PC-9 (cell line): Measurements from ENCODE around the gene ARL8B. TPM values are rescaled to one million over a fixed set of nuclear protein-coding genes. Genes with fewer than 3 reads are reported as not detected.

Experiments
- BruUV-seq: library from RNA; stranded (reverse); fragments of 400-500 nt; replicated peaks from 2 replicates; lab custom pipeline; 2021; lab: Mats Ljungman, UMichigan
- CTCF ChIA-PET: fragments of 300-600 bp; sonication (Branson Sonifier 250); formaldehyde crosslinking; loops from one replicate; lab custom pipeline; 2022; ENCODE audit warnings: antibody characterized with exemption; lab: Charles Lee
- POLR2A ChIA-PET: fragments of 300-600 bp; sonication (Branson Sonifier 250); formaldehyde crosslinking; loops from one replicate; lab custom pipeline; 2022; ENCODE audit warnings: antibody characterized with exemption; ENCODE audit not compliant: unreplicated experiment; lab: Charles Lee
- DNase-seq, 2 experiments: peaks; one replicate each; pipeline versions ENCODE4 v3.0.0 to v3.0.0-alpha.2; 2015 to 2022; ENCODE audit warnings: mixed read lengths in 1 of 2
- H2AFZ ChIP-seq: fragments of 200-600 bp; sonication (generic); 2 replicates; pipeline ENCODE4 v1.8.1; 2017; ENCODE audit warnings: antibody characterized with exemption
- H3F3A ChIP-seq: fragments of 200-600 bp; sonication (generic); 2 replicates; pipeline ENCODE4 v1.8.1; 2017; ENCODE audit warnings: antibody characterized with exemption, mild to moderate bottlenecking, low read depth; ENCODE audit not compliant: insufficient read depth
- H3K27ac ChIP-seq: fragments of 200-600 bp; sonication (generic); 2 replicates; pipeline ENCODE4 v1.6.1; 2016; ENCODE audit warnings: mixed run types
- H3K27me3 ChIP-seq: fragments of 200-600 bp; sonication (generic); 2 replicates; pipeline ENCODE4 v1.6.1; 2016; ENCODE audit warnings: low read depth, mixed run types; ENCODE audit not compliant: insufficient read depth
- H3K36me3 ChIP-seq: fragments of 200-600 bp; sonication (generic); 2 replicates; pipeline ENCODE4 v1.6.1; 2016; ENCODE audit warnings: low read depth, mixed run types
- H3K4me1 ChIP-seq: fragments of 200-600 bp; sonication (generic); replicated peaks from 2 replicates; pipeline ENCODE4 v1.6.1; 2016; ENCODE audit warnings: mixed run types; ENCODE audit not compliant: insufficient read depth
- H3K4me2 ChIP-seq: fragments of 200-600 bp; sonication (generic); 2 replicates; pipeline ENCODE4 v1.6.1; 2017; ENCODE audit warnings: mixed run types
- H3K4me3 ChIP-seq: fragments of 200-600 bp; sonication (generic); 2 replicates; pipeline ENCODE4 v1.6.1; 2016; ENCODE audit warnings: mixed run types
- H3K79me2 ChIP-seq: fragments of 200-600 bp; sonication (generic); 2 replicates; pipeline ENCODE4 v1.6.1; 2017; ENCODE audit warnings: low read depth, mixed run types
- H3K9me2 ChIP-seq: fragments of 200-600 bp; sonication (generic); 2 replicates; pipeline ENCODE4 v1.8.1; 2017; ENCODE audit warnings: mild to moderate bottlenecking; ENCODE audit not compliant: insufficient read depth
- H3K9me3 ChIP-seq: fragments of 200-600 bp; sonication (generic); 2 replicates; pipeline ENCODE4 v1.8.1; 2016; ENCODE audit warnings: low read depth; ENCODE audit not compliant: insufficient read depth
- H4K20me1 ChIP-seq: fragments of 200-600 bp; sonication (generic); 2 replicates; pipeline ENCODE4 v1.8.1; 2017; ENCODE audit not compliant: insufficient read depth
- CTCF ChIP-seq: fragments of 200-600 bp; sonication (generic); conservative IDR thresholded peaks from 2 replicates; pipeline ENCODE4 v1.6.1; 2017; ENCODE audit warnings: mixed run types, antibody characterized with exemption, mild to moderate bottlenecking, moderate library complexity
- EZH2 ChIP-seq: fragments of 200-600 bp; sonication (generic); IDR thresholded peaks from 2 replicates; pipeline ENCODE4 v1.8.0; 2017; ENCODE audit warnings: antibody characterized with exemption, low read depth
- intact Hi-C: fragments of 100-400 bp; cut with micrococcal nuclease; formaldehyde crosslinking; loops from one replicate; pipeline ENCODE4 v1.10.0; 2022; ENCODE audit not compliant: unreplicated experiment
- total RNA-seq: library from RNA; stranded (reverse); gene quantifications from 2 replicates; pipeline ENCODE4 v1.2.3, GENCODE V29; 2021

Gene ARL8B
- total RNA-seq, 1 experiment from 2014 or later: 45.4 TPM

DNA sequence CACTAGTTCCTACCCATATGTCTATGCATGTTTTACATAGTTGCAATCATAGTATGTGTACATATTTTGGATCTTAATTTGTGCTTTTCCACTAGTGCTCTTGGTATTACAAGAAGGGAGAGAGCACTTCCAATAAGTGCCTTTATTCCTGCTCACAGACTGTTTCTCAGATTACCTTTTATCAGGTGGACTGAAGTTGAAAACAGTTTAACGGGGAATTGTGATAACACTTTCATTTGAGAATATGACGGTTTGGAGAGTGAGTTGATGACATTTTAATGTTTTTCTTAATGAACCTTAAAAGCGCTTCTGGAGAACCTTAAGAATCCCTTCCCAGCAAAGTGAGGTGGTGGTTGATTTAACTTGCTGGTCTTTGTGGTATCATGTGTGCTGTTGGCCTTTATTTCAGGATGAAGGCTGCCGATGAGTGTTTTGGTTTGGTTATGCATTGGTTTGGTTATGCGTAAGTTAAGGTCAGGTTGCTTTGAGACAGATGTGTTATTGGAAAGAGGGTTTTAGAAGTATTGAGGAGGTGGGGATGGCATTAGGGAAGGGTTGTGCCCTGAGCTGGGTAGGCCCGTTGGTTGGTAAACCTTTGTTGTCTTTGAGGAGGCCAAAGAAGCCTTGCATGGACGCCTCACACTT is 68.2 kb downstream of the ARL8B start:
- no peak for DNase-seq
- intact Hi-C loops: no loop called here
- Histone ChIP-seq H4K20me1 (no peaks in the 10 kb centered on the region), H3K4me3 (peak overlapping the region; percentile 78), H3K9me2 (no peaks in the 10 kb centered on the region), H2AFZ (no peak overlapping the region), H3K27me3 (no peaks in the 10 kb centered on the region), H3K79me2 (peaks cover 71% of the 10 kb centered on the region), H3K9me3 (no peaks in the 10 kb centered on the region), H3K27ac (peak overlapping the region; percentile 61), H3K4me1 (peaks cover 50% of the 10 kb centered on the region), H3F3A (peaks cover 24% of the 10 kb centered on the region), H3K4me2 (peak overlapping the region; percentile 88), H3K36me3 (no peaks in the 10 kb centered on the region)
- TF ChIP-seq CTCF (no peak), EZH2 (no peak)
- ChIA-PET POLR2A (interaction anchor here (0.7 kb wide), 1 partner anchor 1185 kb away, joined by 4 read pairs; no protein-coding TSS in a partner anchor), CTCF (no interaction called here)
- BruUV-seq: TSS peak; percentile 4

DNA sequence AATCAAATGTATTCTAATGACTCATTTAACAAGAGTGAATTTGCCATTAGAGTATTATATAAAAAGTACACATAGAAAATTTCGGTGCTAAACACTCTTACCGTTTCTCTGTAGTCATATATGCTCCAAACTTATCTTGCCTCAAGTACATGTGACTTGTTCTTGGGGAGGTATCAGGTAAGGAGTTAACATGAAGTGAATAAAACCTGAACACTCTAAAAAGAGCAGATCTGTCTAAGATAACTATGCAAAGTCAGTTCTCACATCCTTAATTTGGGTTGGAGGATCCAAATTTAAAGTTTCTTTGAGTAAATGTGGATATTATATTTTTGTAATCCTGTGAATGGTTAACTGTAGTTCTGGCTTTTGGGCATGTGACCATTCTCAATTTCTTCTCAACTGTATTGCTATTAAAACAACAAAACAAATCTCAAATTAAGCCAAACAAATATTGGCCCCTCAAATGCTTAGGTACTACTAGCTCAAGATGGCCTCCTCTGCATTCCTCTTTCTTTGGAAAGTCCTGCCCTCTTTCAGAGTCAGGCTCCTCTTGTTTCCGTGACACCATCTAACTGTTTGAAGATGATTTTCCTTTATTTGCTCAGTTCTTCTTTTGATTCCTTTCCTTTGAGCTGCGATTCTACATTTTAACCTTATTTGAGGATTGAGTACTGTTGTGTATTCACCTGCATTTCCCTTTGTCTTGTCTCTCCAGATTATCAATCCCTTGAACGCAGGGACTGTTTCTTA is 69.6 kb downstream of the ARL8B start:
- intact Hi-C loops: no loop called here
- no peaks in the 10 kb centered on the region for H3K27me3 ChIP-seq
- peaks cover 79% of the 10 kb centered on the region for H3K79me2 ChIP-seq
- H3K9me2 ChIP-seq: no peaks in the 10 kb centered on the region
- ChIA-PET POLR2A (no interaction called here), CTCF (no interaction called here)
- peak overlapping the region; percentile 100 for H3K27ac ChIP-seq
- TF ChIP-seq CTCF: no peak
- no peak for TF ChIP-seq EZH2
- H3K4me3 ChIP-seq: no peak overlapping the region
- peaks cover 65% of the 10 kb centered on the region for H3K4me1 ChIP-seq
- no peaks in the 10 kb centered on the region for H3K36me3 ChIP-seq
- peaks cover 35% of the 10 kb centered on the region for H3F3A ChIP-seq
- no peaks in the 10 kb centered on the region for H3K9me3 ChIP-seq
- peak overlapping the region; percentile 88 for H3K4me2 ChIP-seq
- H2AFZ ChIP-seq: no peak overlapping the region
- no peaks in the 10 kb centered on the region for H4K20me1 ChIP-seq
- BruUV-seq: no TSS peak
- no peak for DNase-seq

- H3K9me2 ChIP-seq: no peaks in the 10 kb centered on the region
- no peaks in the 10 kb centered on the region for H3K36me3 ChIP-seq
- intact Hi-C loops: no loop called here
- H3K4me2 ChIP-seq: peak overlapping the region; percentile 88
- BruUV-seq: no TSS peak
- ChIA-PET POLR2A (no interaction called here), CTCF (no interaction called here)
- no peak overlapping the region for H2AFZ ChIP-seq
- TF ChIP-seq EZH2: no peak
- TF ChIP-seq CTCF: no peak
- DNase-seq: no peak
- H3K9me3 ChIP-seq: no peaks in the 10 kb centered on the region
- peak overlapping the region; percentile 100 for H3K27ac ChIP-seq
- peaks cover 85% of the 10 kb centered on the region for H3K79me2 ChIP-seq
- H3K27me3 ChIP-seq: no peaks in the 10 kb centered on the region
- peaks cover 75% of the 10 kb centered on the region for H3K4me1 ChIP-seq
- H3F3A ChIP-seq: peaks cover 45% of the 10 kb centered on the region
- no peak overlapping the region for H3K4me3 ChIP-seq
- no peaks in the 10 kb centered on the region for H4K20me1 ChIP-seq
Measured at GRCh38 chr3:5192571-5193365, 70.7 kb downstream of the ARL8B start.
